GM12873 (cell line): Measurements from ENCODE around the gene PAFAH2.

ENCODE experiments used
- CTCF ChIP-seq: IDR thresholded peaks from 2 replicates; pipeline ENCODE4 v1.5.1; 2012; ENCODE audit warnings: low read depth, mild to moderate bottlenecking, moderate library complexity, low read length, control low read depth; ENCODE audit not compliant: insufficient read depth; ENCODE audit errors: missing control alignments

PAFAH2 gene

GRCh38 chr1:26043765-26044164, 45.9 kb upstream of the PAFAH2 start:
- TF ChIP-seq CTCF, result no peak

DNA sequence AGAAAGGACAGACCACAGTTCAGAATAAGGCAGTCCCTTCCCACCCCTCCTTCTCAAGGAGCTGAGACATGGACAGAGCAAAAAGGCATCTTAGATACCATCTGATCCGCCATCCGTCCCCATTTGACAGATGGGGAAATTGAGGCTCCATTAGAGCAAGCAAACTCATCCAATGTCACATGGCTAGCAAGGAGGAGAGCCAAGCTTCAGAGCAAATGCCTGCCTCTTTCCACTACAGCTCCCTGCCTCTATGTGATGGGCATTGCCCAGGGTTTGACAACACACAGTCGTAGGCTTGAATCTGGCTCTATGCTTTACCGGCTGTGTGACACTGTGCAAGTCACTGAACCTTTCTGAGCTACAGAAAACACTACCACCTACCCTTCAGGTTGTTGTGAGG, 44.1 kb upstream of the PAFAH2 start:
- TF ChIP-seq CTCF, result no peak

GRCh38 chr1:26041401-26041800, 43.5 kb upstream of the PAFAH2 start:
- no peak for TF ChIP-seq CTCF

DNA sequence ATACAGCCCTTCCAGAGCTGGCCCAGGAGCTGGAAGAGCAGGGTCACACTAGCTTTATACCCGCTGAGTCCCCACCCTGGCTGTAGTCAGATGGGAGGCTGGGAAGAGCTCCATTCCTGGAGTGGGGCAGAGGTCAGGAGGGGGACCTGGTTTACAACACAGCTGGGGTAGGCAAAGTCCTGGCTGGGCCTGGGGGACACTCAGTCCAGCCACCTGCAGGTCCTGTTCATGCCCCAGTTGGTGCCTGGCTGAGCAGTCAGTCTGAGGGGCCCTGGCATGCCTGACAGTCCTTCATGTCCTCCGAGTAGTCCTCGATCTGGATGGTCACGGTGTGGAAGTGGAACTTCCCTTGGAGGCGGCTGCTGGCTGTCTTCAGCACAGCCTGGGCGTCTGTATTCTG, 41.0 kb upstream of the PAFAH2 start:
- no peak for TF ChIP-seq CTCF

GRCh38 chr1:26038477-26038876, 40.6 kb upstream of the PAFAH2 start:
- TF ChIP-seq CTCF, result no peak

- TF ChIP-seq CTCF, result no peak
Measured at GRCh38 chr1:26037904-26038303, 40.0 kb upstream of the PAFAH2 start.

- TF ChIP-seq CTCF, result no peak
Measured at GRCh38 chr1:26036756-26037281, 39.0 kb upstream of the PAFAH2 start.
